ENCODE data around the gene ZBTB8B. TPM values are rescaled to one million over a fixed set of nuclear protein-coding genes. Genes with fewer than 3 reads are reported as not detected.
"Not testable (repeated sequence)": the region's sequence is repeated elsewhere in the genome, so short reads cannot be mapped to it uniquely, and the experiment has no call there.

The ZBTB8B gene
- total RNA-seq: not detected

- ATAC-seq: peak; percentile 83 to 90
- peaks cover 66% of the 10 kb centered on the region for H3K27me3 Mint-ChIP-seq (ENCODE audit: low read depth)
- H3K36me3 Mint-ChIP-seq (ENCODE audit: insufficient read depth): no peaks in the 10 kb centered on the region
- no peaks in the 10 kb centered on the region for H3K9me3 Mint-ChIP-seq
- peaks cover 16% of the 10 kb centered on the region for H3K4me1 Mint-ChIP-seq (ENCODE audit: low read depth)
- peak; percentile 9 for DNase-seq
- peak within 1 kb of the TSS; percentile 58 for H3K4me3 Mint-ChIP-seq
Observed at GRCh38 chr1:32464716-32465577, at the start of gene ZBTB8B. Gene ZBTB8B, plus strand, starts transcription at chr1:32465072. Its CDS starts 5,553 bp downstream, at chr1:32470625.

- no peaks in the 10 kb centered on the region for H3K9me3 Mint-ChIP-seq
- H3K4me1 Mint-ChIP-seq (ENCODE audit: low read depth): no peaks in the 10 kb centered on the region
- H3K36me3 Mint-ChIP-seq (ENCODE audit: insufficient read depth): no peaks in the 10 kb centered on the region
- peaks cover 25% of the 10 kb centered on the region for H3K27me3 Mint-ChIP-seq (ENCODE audit: low read depth)
- H3K4me3 Mint-ChIP-seq: no peak overlapping the region
- ATAC-seq (no peak), DNase-seq (no peak)
Observed at GRCh38 chr1:32421775-32422174, 43.1 kb upstream of the ZBTB8B start.

- no peaks in the 10 kb centered on the region for H3K4me1 Mint-ChIP-seq (ENCODE audit: low read depth)
- H3K9me3 Mint-ChIP-seq: no peaks in the 10 kb centered on the region
- no peaks in the 10 kb centered on the region for H3K36me3 Mint-ChIP-seq (ENCODE audit: insufficient read depth)
- peaks cover 45% of the 10 kb centered on the region for H3K27me3 Mint-ChIP-seq (ENCODE audit: low read depth)
- ATAC-seq: no peak
- DNase-seq: no peak
- H3K4me3 Mint-ChIP-seq: no peak overlapping the region
Observed at GRCh38 chr1:32426489-32427255, 38.2 kb upstream of the ZBTB8B start.

- Mint-ChIP-seq H3K4me1 (ENCODE audit: low read depth) (peaks cover 4% of the 10 kb centered on the region), H3K36me3 (ENCODE audit: insufficient read depth) (no peaks in the 10 kb centered on the region), H3K27me3 (ENCODE audit: low read depth) (peaks cover 51% of the 10 kb centered on the region), H3K4me3 (no peak overlapping the region), H3K9me3 (no peaks in the 10 kb centered on the region)
- ATAC-seq (no peak), DNase-seq (no peak)
Observed at GRCh38 chr1:32427264-32427963, 37.5 kb upstream of the ZBTB8B start.

GRCh38 chr1:32431736-32432400 is 33.0 kb upstream of the ZBTB8B start:
- H3K36me3 Mint-ChIP-seq (ENCODE audit: insufficient read depth): no peaks in the 10 kb centered on the region
- no peak for ATAC-seq
- DNase-seq: no peak
- H3K4me1 Mint-ChIP-seq (ENCODE audit: low read depth): peaks cover 4% of the 10 kb centered on the region
- H3K9me3 Mint-ChIP-seq: no peaks in the 10 kb centered on the region
- H3K4me3 Mint-ChIP-seq: no peak overlapping the region
- peaks cover 45% of the 10 kb centered on the region for H3K27me3 Mint-ChIP-seq (ENCODE audit: low read depth)

GRCh38 chr1:32438136-32438535 is 26.7 kb upstream of the ZBTB8B start:
- H3K36me3 Mint-ChIP-seq (ENCODE audit: insufficient read depth): no peaks in the 10 kb centered on the region
- peaks cover 6% of the 10 kb centered on the region for H3K9me3 Mint-ChIP-seq
- DNase-seq (no peak), ATAC-seq (no peak)
- peaks cover 32% of the 10 kb centered on the region for H3K27me3 Mint-ChIP-seq (ENCODE audit: low read depth)
- no peaks in the 10 kb centered on the region for H3K4me1 Mint-ChIP-seq (ENCODE audit: low read depth)
- H3K4me3 Mint-ChIP-seq: no peak overlapping the region

GRCh38 chr1:32438777-32439176 is 26.1 kb upstream of the ZBTB8B start:
- not testable (repeated sequence) for DNase-seq; H3K4me3 Mint-ChIP-seq; H3K4me1 Mint-ChIP-seq (ENCODE audit: low read depth); H3K9me3 Mint-ChIP-seq; ATAC-seq; H3K36me3 Mint-ChIP-seq (ENCODE audit: insufficient read depth)
- peaks cover 31% of the 10 kb centered on the region for H3K27me3 Mint-ChIP-seq (ENCODE audit: low read depth)

GRCh38 chr1:32441467-32441866 is 23.4 kb upstream of the ZBTB8B start:
- not testable (repeated sequence) for ATAC-seq; H3K4me1 Mint-ChIP-seq (ENCODE audit: low read depth); H3K36me3 Mint-ChIP-seq (ENCODE audit: insufficient read depth); H3K9me3 Mint-ChIP-seq; H3K4me3 Mint-ChIP-seq; DNase-seq
- H3K27me3 Mint-ChIP-seq (ENCODE audit: low read depth): peaks cover 40% of the 10 kb centered on the region

- ATAC-seq: no peak
- peaks cover 2% of the 10 kb centered on the region for H3K4me1 Mint-ChIP-seq (ENCODE audit: low read depth)
- H3K4me3 Mint-ChIP-seq: no peak overlapping the region
- no peak for DNase-seq
- H3K27me3 Mint-ChIP-seq (ENCODE audit: low read depth): peaks cover 42% of the 10 kb centered on the region
- H3K9me3 Mint-ChIP-seq: peaks cover 11% of the 10 kb centered on the region
- peaks cover 2% of the 10 kb centered on the region for H3K36me3 Mint-ChIP-seq (ENCODE audit: insufficient read depth)
Observed at GRCh38 chr1:32447469-32448185, 17.2 kb upstream of the ZBTB8B start.

- H3K36me3 Mint-ChIP-seq (ENCODE audit: insufficient read depth); H3K4me3 Mint-ChIP-seq; ATAC-seq; H3K4me1 Mint-ChIP-seq (ENCODE audit: low read depth): not testable (repeated sequence)
- Mint-ChIP-seq H3K27me3 (ENCODE audit: low read depth) (peaks cover 40% of the 10 kb centered on the region), H3K9me3 (peaks cover 11% of the 10 kb centered on the region)
- peak; percentile 7 for DNase-seq
Observed at GRCh38 chr1:32448186-32448772, 16.6 kb upstream of the ZBTB8B start.

- H3K4me1 Mint-ChIP-seq (ENCODE audit: low read depth): peaks cover 2% of the 10 kb centered on the region
Observed at GRCh38 chr1:32448773-32449456, 16.0 kb upstream of the ZBTB8B start.

GRCh38 chr1:32449457-32449831 is 15.4 kb upstream of the ZBTB8B start:
- peaks cover 11% of the 10 kb centered on the region for H3K9me3 Mint-ChIP-seq
- peaks cover 36% of the 10 kb centered on the region for H3K27me3 Mint-ChIP-seq (ENCODE audit: low read depth)
- H3K4me1 Mint-ChIP-seq (ENCODE audit: low read depth); ATAC-seq; H3K36me3 Mint-ChIP-seq (ENCODE audit: insufficient read depth); H3K4me3 Mint-ChIP-seq; DNase-seq: not testable (repeated sequence)

More at GRCh38 chr1:32448773-32449456, 16.0 kb upstream of the ZBTB8B start:
- Mint-ChIP-seq H3K4me3 (no peak overlapping the region), H3K27me3 (ENCODE audit: low read depth) (peaks cover 37% of the 10 kb centered on the region), H3K36me3 (ENCODE audit: insufficient read depth) (peaks cover 2% of the 10 kb centered on the region), H3K9me3 (peaks cover 11% of the 10 kb centered on the region)
- DNase-seq (no peak), ATAC-seq (no peak)

- ATAC-seq: no peak
- Mint-ChIP-seq H3K4me1 (ENCODE audit: low read depth) (no peaks in the 10 kb centered on the region), H3K9me3 (peaks cover 16% of the 10 kb centered on the region), H3K27me3 (ENCODE audit: low read depth) (peaks cover 19% of the 10 kb centered on the region), H3K36me3 (ENCODE audit: insufficient read depth) (peaks cover 3% of the 10 kb centered on the region), H3K4me3 (no peak overlapping the region)
- no peak for DNase-seq
Observed at GRCh38 chr1:32454726-32455125, 10.1 kb upstream of the ZBTB8B start.

All from activated T-cell treated with anti-CD3 and anti-CD28 coated beads, Interleukin-2, amount 50 U/mL, for 4 hours (primary cell).